IMR-90 (cell line): ENCODE results near the gene LUZP1. TPM values are rescaled to one million over a fixed set of nuclear protein-coding genes. Genes with fewer than 3 reads are reported as not detected.

ENCODE experiments used
- ATAC-seq: fragments of 200-7000 bp; cut with Tn5 transposase; 2 replicates; pipeline ENCODE4 v1.9.1; 2020; ENCODE audit warnings: low read depth, mild to moderate bottlenecking, moderate library complexity
- BruUV-seq: library from RNA; stranded (reverse); fragments of 400-500 nt; replicated peaks from 2 replicates; lab custom pipeline; 2021; lab: Mats Ljungman, UMichigan
- CTCF ChIA-PET: fragments of 300-600 bp; formaldehyde crosslinking; extraction: SDS; loops from one replicate; lab custom pipeline; 2021; ENCODE audit warnings: antibody characterized with exemption; lab: Yijun Ruan, JAX
- POLR2A ChIA-PET: fragments of 300-600 bp; sonication (Branson Sonifier 250); formaldehyde crosslinking; loops from one replicate; lab custom pipeline; 2022; ENCODE audit warnings: antibody characterized with exemption; ENCODE audit not compliant: unreplicated experiment; lab: Charles Lee
- DNase-seq: peaks from one replicate; pipeline ENCODE4 v3.0.0; 2013
- H2AFZ ChIP-seq: replicated peaks from 2 replicates; pipeline ENCODE3; 2013; ENCODE audit warnings: low read length, mild to moderate bottlenecking; ENCODE audit not compliant: poor library complexity
- H2AK5ac ChIP-seq: 2 replicates; pipeline ENCODE4 v1.6.1; 2013; ENCODE audit warnings: low read depth, low read length, inconsistent platforms
- H2AK9ac ChIP-seq: replicated peaks from 2 replicates; pipeline ENCODE3; 2013; ENCODE audit warnings: mild to moderate bottlenecking, low read depth, low read length, moderate library complexity; ENCODE audit not compliant: poor library complexity
- H2BK120ac ChIP-seq: 2 replicates; pipeline ENCODE4 v1.6.1; 2013; ENCODE audit warnings: low read depth, low read length, inconsistent platforms
- H2BK15ac ChIP-seq: 3 replicates; pipeline ENCODE4 v1.6.1; 2013; ENCODE audit warnings: low read depth, low read length, inconsistent platforms
- H2BK20ac ChIP-seq: 2 replicates; pipeline ENCODE4 v1.6.1; 2013; ENCODE audit warnings: low read depth, mild to moderate bottlenecking, inconsistent platforms, low read length, moderate library complexity
- H2BK5ac ChIP-seq: 2 replicates; pipeline ENCODE4 v1.6.1; 2013; ENCODE audit warnings: mild to moderate bottlenecking, low read depth, low read length, inconsistent platforms; ENCODE audit not compliant: poor library complexity, severe bottlenecking
- H3K14ac ChIP-seq: replicated peaks from 2 replicates; pipeline ENCODE4 v1.6.1; 2013; ENCODE audit warnings: low read depth, low read length, inconsistent platforms
- H3K18ac ChIP-seq: 2 replicates; pipeline ENCODE4 v1.6.1; 2013; ENCODE audit warnings: low read depth, low read length, control low read depth
- H3K23ac ChIP-seq: 2 replicates; pipeline ENCODE4 v1.6.1; 2013; ENCODE audit warnings: low read depth, low read length, inconsistent platforms
- H3K27ac ChIP-seq: 2 replicates; pipeline ENCODE4 v1.5.1; 2013; ENCODE audit warnings: mild to moderate bottlenecking, control low read depth, low read length; ENCODE audit not compliant: insufficient read depth
- H3K27me3 ChIP-seq: 2 replicates; pipeline ENCODE4 v1.6.1; 2013; ENCODE audit warnings: low read length; ENCODE audit not compliant: control insufficient read depth, insufficient read depth
- H3K36me3 ChIP-seq: 2 replicates; pipeline ENCODE4 v1.6.1; 2013; ENCODE audit warnings: low read length, mixed read lengths; ENCODE audit not compliant: control insufficient read depth, insufficient read depth
- H3K4ac ChIP-seq: 2 replicates; pipeline ENCODE4 v1.6.1; 2013; ENCODE audit warnings: low read depth, low read length, inconsistent platforms
- H3K4me1 ChIP-seq: 2 replicates; pipeline ENCODE4 v1.6.1; 2013; ENCODE audit warnings: low read length, mixed read lengths; ENCODE audit not compliant: control insufficient read depth, insufficient read depth
- H3K4me2 ChIP-seq: 2 replicates; pipeline ENCODE4 v1.6.1; 2013; ENCODE audit warnings: low read depth, mild to moderate bottlenecking, control low read depth, low read length, moderate library complexity
- H3K4me3 ChIP-seq: 2 replicates; pipeline ENCODE4 v1.5.1; 2013; ENCODE audit warnings: low read depth, mild to moderate bottlenecking, control low read depth, low read length, moderate library complexity; ENCODE audit not compliant: insufficient read depth
- H3K56ac ChIP-seq: 2 replicates; pipeline ENCODE4 v1.6.1; 2013; ENCODE audit warnings: low read length, inconsistent platforms; ENCODE audit not compliant: insufficient read depth; ENCODE audit errors: extremely low read depth
- H3K79me1 ChIP-seq, 2 experiments: 2 replicates each; pipeline ENCODE4 v1.6.1; 2013; ENCODE audit warnings: low read length in 2 of 2, inconsistent platforms in 1 of 2, low read depth in 1 of 2
- H3K9ac ChIP-seq: 2 replicates; pipeline ENCODE4 v1.6.1; 2013; ENCODE audit warnings: low read depth, low read length, control low read depth
- H3K9me1 ChIP-seq: 2 replicates; pipeline ENCODE4 v1.6.1; 2013; ENCODE audit warnings: low read length, inconsistent platforms; ENCODE audit not compliant: insufficient read depth
- H3K9me3 ChIP-seq: 2 replicates; pipeline ENCODE4 v1.6.1; 2013; ENCODE audit warnings: low read length; ENCODE audit not compliant: control insufficient read depth, insufficient read depth
- H4K20me1 ChIP-seq: 2 replicates; pipeline ENCODE4 v1.6.1; 2013; ENCODE audit warnings: low read length, inconsistent platforms; ENCODE audit not compliant: insufficient read depth
- H4K5ac ChIP-seq: 2 replicates; pipeline ENCODE4 v1.6.1; 2013; ENCODE audit warnings: mild to moderate bottlenecking, low read depth, low read length, control low read depth
- H4K8ac ChIP-seq, 2 experiments: 2 replicates each; pipeline ENCODE4 v1.6.1; 2013; ENCODE audit warnings: low read depth in 2 of 2, low read length in 2 of 2, control low read depth in 1 of 2, inconsistent platforms in 1 of 2
- H4K91ac ChIP-seq: 2 replicates; pipeline ENCODE4 v1.6.1; 2013; ENCODE audit warnings: low read depth, low read length, inconsistent platforms; ENCODE audit not compliant: insufficient read depth
- BHLHE40 ChIP-seq: fragments of 150-350 bp; IDR thresholded peaks from 2 replicates; pipeline ENCODE4 v1.6.1; 2016; ENCODE audit warnings: mild to moderate bottlenecking, low read depth, low read length
- CEBPB ChIP-seq: IDR thresholded peaks from 2 replicates; pipeline ENCODE4 v1.6.1; 2012; ENCODE audit warnings: low read depth, low read length, improper control_type of control experiment
- CTCF ChIP-seq: conservative IDR thresholded peaks from 2 replicates; pipeline ENCODE4 v1.5.1; 2012; ENCODE audit warnings: mild to moderate bottlenecking, low read depth, low read length, improper control_type of control experiment
- MAFK ChIP-seq: IDR thresholded peaks from 2 replicates; pipeline ENCODE4 v1.6.1; 2012; ENCODE audit warnings: low read depth, low read length, improper control_type of control experiment
- MAZ ChIP-seq: IDR thresholded peaks from 2 replicates; pipeline ENCODE4 v1.6.1; 2012; ENCODE audit warnings: low read depth, mild to moderate bottlenecking, low read length, improper control_type of control experiment, moderate library complexity, borderline replicate concordance
- MXI1 ChIP-seq: IDR thresholded peaks from 2 replicates; pipeline ENCODE4 v1.6.1; 2012; ENCODE audit warnings: low read depth, mild to moderate bottlenecking, low read length, moderate library complexity, borderline replicate concordance
- NFE2L2 ChIP-seq: fragments of 150-350 bp; IDR thresholded peaks from 2 replicates; pipeline ENCODE4 v1.6.1; 2016; ENCODE audit warnings: low read depth, mild to moderate bottlenecking, low read length
- RCOR1 ChIP-seq: IDR thresholded peaks from 2 replicates; pipeline ENCODE4 v1.6.1; 2012; ENCODE audit warnings: mild to moderate bottlenecking, low read length, improper control_type of control experiment; ENCODE audit not compliant: insufficient replicate concordance
- SMC3 ChIP-seq: fragments of 150-350 bp; IDR thresholded peaks from 2 replicates; pipeline ENCODE4 v1.6.1; 2016; ENCODE audit warnings: low read depth, mild to moderate bottlenecking, antibody characterized with exemption, low read length, moderate library complexity
- USF2 ChIP-seq: fragments of 150-350 bp; IDR thresholded peaks from 2 replicates; pipeline ENCODE4 v1.6.1; 2017; ENCODE audit warnings: mild to moderate bottlenecking, antibody characterized with exemption, low read length, low read depth
- WGBS, 2 experiments: methylation state at CpG; one replicate each; pipeline versions ENCODE4 v1.1.5 to v1.1.7; 2013; ENCODE audit warnings: missing lambda C conversion rate in 2 of 2; ENCODE audit not compliant: insufficient read length in 1 of 2; ENCODE audit errors: extremely low coverage in 2 of 2; 5-methylcytosine and 5-hydroxymethylcytosine counted together
- dilution Hi-C: fragments of 300-500 bp; cut with HindIII; formaldehyde crosslinking; loops from one replicate; pipeline ENCODE4 v1.14.3; 2018; ENCODE audit warnings: low sequenced_read_pairs; ENCODE audit not compliant: unreplicated experiment
- in situ Hi-C: fragments of 300-500 bp; cut with MboI; formaldehyde crosslinking; loops from 3 replicates; pipeline ENCODE4 v1.14.3; 2019; ENCODE audit warnings: low sequenced_read_pairs, inconsistent platforms, mixed read lengths
- intact Hi-C: fragments of 100-400 bp; cut with micrococcal nuclease; formaldehyde crosslinking; loops from 2 replicates; pipeline ENCODE4 v1.10.0; 2022
- polyA plus RNA-seq, 3 experiments: library from polyadenylated mRNA; depleted of rRNA; stranded (reverse); fragments of >200 nt; gene quantifications; 2 replicates each; pipeline ENCODE4 v1.2.3, GENCODE V29; 2012; ENCODE audit warnings: low replicate concordance in 1 of 3
- total RNA-seq: library from RNA; depleted of rRNA; stranded (reverse); fragments of >200 nt; gene quantifications from 2 replicates; pipeline ENCODE4 v1.2.3, GENCODE V29; 2012

LUZP1 gene
- total and polyA plus RNA-seq, 2 of the 4 experiments (the other 2 are of a cell fraction): 13.1 to 31.7 TPM

GRCh38 chr1:23179862-23180261, 11.2 kb upstream of the LUZP1 start:
- intact Hi-C loops: loop anchor here (10.0 kb wide), 1 partner anchor 355 kb away; the partner anchor contains the start of gene E2F2
- Histone ChIP-seq H2AFZ (no peak overlapping the region), H3K9ac (no peak overlapping the region), H2AK9ac (no peak overlapping the region), H4K91ac (no peak overlapping the region), H2BK20ac (no peak overlapping the region), H4K8ac (no peak overlapping the region), H3K4ac (no peak overlapping the region), H3K18ac (no peak overlapping the region), H4K20me1 (no peaks in the 10 kb centered on the region), H3K27ac (no peak overlapping the region), H3K4me2 (no peak overlapping the region), H3K56ac (no peak overlapping the region), H3K14ac (no peak overlapping the region), H2BK120ac (no peak overlapping the region), H2AK5ac (no peak overlapping the region), H3K36me3 (no peaks in the 10 kb centered on the region), H3K9me1 (peaks cover 5% of the 10 kb centered on the region; the same call in 1 of the 2 replicates), H3K23ac (no peak overlapping the region), H3K4me1 (peaks cover 5% of the 10 kb centered on the region), H3K79me1 (peaks cover 8 to 15% of the 10 kb centered on the region in 2 experiments; a peak in 3 of 4 replicates), H3K27me3 (no peaks in the 10 kb centered on the region), H2BK15ac (no peak overlapping the region), H3K9me3 (no peaks in the 10 kb centered on the region), H4K5ac (no peak overlapping the region), H3K4me3 (no peak overlapping the region), H2BK5ac (no peak overlapping the region)
- ChIA-PET CTCF (no interaction called here), POLR2A (no interaction called here)
- no TSS peak for BruUV-seq
- no peak for TF ChIP-seq USF2
- no peak for TF ChIP-seq CTCF
- TF ChIP-seq MAFK: no peak
- TF ChIP-seq RCOR1: no peak
- no peak for TF ChIP-seq MAZ
- TF ChIP-seq SMC3: no peak
- TF ChIP-seq CEBPB: no peak
- no peak for TF ChIP-seq MXI1
- no peak for TF ChIP-seq BHLHE40
- TF ChIP-seq NFE2L2: no peak
- in situ Hi-C loops: loop anchor here (5.0 kb wide), 1 partner anchor 97 kb away; no protein-coding TSS in a partner anchor
- DNase-seq (no peak), ATAC-seq (no peak)
- 100% methylated on average over 1 of the region's 2 CpGs; no CpG with 5 or more reads in 1 of the 2 experiments for WGBS, 2 experiments
- dilution Hi-C loops: no loop called here
